GM12878 (cell line): Measurements from ENCODE around the gene DDHD1. TPM values are rescaled to one million over a fixed set of nuclear protein-coding genes. Genes with fewer than 3 reads are reported as not detected.

Experiments
- ATAC-seq: fragments of 200-7000 bp; cut with Tn5 transposase; 3 replicates; pipeline ENCODE4 v1.9.1; 2020; ENCODE audit warnings: mild to moderate bottlenecking, moderate library complexity
- BruUV-seq: library from RNA; stranded (reverse); fragments of 400-500 nt; replicated peaks from 2 replicates; lab custom pipeline; 2021; lab: Mats Ljungman, UMichigan
- CTCF ChIA-PET: fragments of 300-600 bp; sonication (Branson Sonifier 250); formaldehyde crosslinking; extraction: SDS; loops from one replicate; lab custom pipeline; 2021; ENCODE audit warnings: inconsistent platforms; lab: Yijun Ruan, JAX
- POLR2A ChIA-PET: fragments of 350-600 bp; formaldehyde crosslinking; extraction: SDS; loops from one replicate; lab custom pipeline; 2021; ENCODE audit warnings: inconsistent platforms; lab: Charles Lee
- RAD21 ChIA-PET: fragments of 300-600 bp; sonication (Branson Sonifier 250); formaldehyde crosslinking; loops from one replicate; lab custom pipeline; 2023; ENCODE audit warnings: antibody characterized with exemption; ENCODE audit not compliant: unreplicated experiment; lab: Charles Lee
- SMC1A ChIA-PET: fragments of 300-600 bp; sonication (Branson Sonifier 250); formaldehyde crosslinking; loops from one replicate; lab custom pipeline; 2023; ENCODE audit not compliant: unreplicated experiment, uncharacterized antibody; lab: Charles Lee
- DNase-seq: peaks from one replicate; pipeline ENCODE4 v3.0.0-alpha.2; 2011; ENCODE audit warnings: low read depth, low spot score
- FAIRE-seq: peaks from 3 replicates; lab custom pipeline; 2011; peaks lifted over from hg19 to GRCh38; lab: Jason Lieb, UNC
- H2AFZ ChIP-seq: 2 replicates; pipeline ENCODE4 v1.6.0; 2011; ENCODE audit warnings: low read depth, low read length, control low read depth; ENCODE audit not compliant: control insufficient read depth
- H3K27ac ChIP-seq: 2 replicates; pipeline ENCODE4 v1.5.1; 2011; ENCODE audit warnings: control low read depth; ENCODE audit not compliant: control insufficient read depth, insufficient read depth
- H3K27me3 ChIP-seq, 2 experiments: replicated peaks in 1 of 2; 2 replicates each; pipeline versions ENCODE4 v1.6.0 to v1.6.1; 2011; ENCODE audit warnings: low read length in 1 of 2; ENCODE audit not compliant: control insufficient read depth in 2 of 2, insufficient read depth in 2 of 2
- H3K36me3 ChIP-seq, 2 experiments: 2 replicates each; pipeline ENCODE4 v1.5.1; 2011; ENCODE audit warnings: low read length in 1 of 2; ENCODE audit not compliant: control insufficient read depth in 2 of 2, insufficient read depth in 2 of 2
- H3K4me1 ChIP-seq: 2 replicates; pipeline ENCODE4 v1.6.1; 2011; ENCODE audit warnings: mild to moderate bottlenecking, low read length, moderate library complexity, mixed read lengths; ENCODE audit not compliant: control insufficient read depth, insufficient read depth
- H3K4me2 ChIP-seq: 2 replicates; pipeline ENCODE4 v1.6.0; 2011; ENCODE audit warnings: control low read depth; ENCODE audit not compliant: control insufficient read depth, insufficient read depth
- H3K4me3 ChIP-seq: fragments of 200-600 bp; sonication (generic); 2 replicates; pipeline ENCODE4 v1.5.1; 2016
- H3K79me2 ChIP-seq: 2 replicates; pipeline ENCODE4 v1.6.0; 2011; ENCODE audit warnings: low read length; ENCODE audit not compliant: control insufficient read depth, insufficient read depth
- H3K9ac ChIP-seq: 2 replicates; pipeline ENCODE4 v1.8.0; 2011; ENCODE audit warnings: low read length, control low read depth, mixed read lengths; ENCODE audit not compliant: control insufficient read depth, insufficient read depth
- H3K9me3 ChIP-seq: replicated peaks from 3 replicates; pipeline ENCODE4 v1.5.1; 2011; ENCODE audit warnings: mild to moderate bottlenecking, low read length; ENCODE audit not compliant: control insufficient read depth, insufficient read depth
- H4K20me1 ChIP-seq: 2 replicates; pipeline ENCODE4 v1.6.0; 2011; ENCODE audit not compliant: control insufficient read depth, insufficient read depth
- ATF7 ChIP-seq: fragments of 450-650 bp; IDR thresholded peaks from 2 replicates; pipeline ENCODE4 v1.6.1; 2016; ENCODE audit warnings: low read depth, mild to moderate bottlenecking
- BCL11A ChIP-seq: IDR thresholded peaks from 2 replicates; pipeline ENCODE4 v1.6.1; 2011; ENCODE audit warnings: low read depth, low read length
- CBX5 ChIP-seq: sonication (generic); IDR thresholded peaks from 2 replicates; pipeline ENCODE4 v1.6.1; 2016; ENCODE audit warnings: low read depth, moderate library complexity, mild to moderate bottlenecking, inconsistent platforms
- CHD1 ChIP-seq: IDR thresholded peaks from 2 replicates; pipeline ENCODE4 v1.6.1; 2012; ENCODE audit warnings: low read depth, low read length, improper control_type of control experiment
- MLLT1 ChIP-seq: fragments of 450-650 bp; IDR thresholded peaks from 2 replicates; pipeline ENCODE4 v1.6.1; 2016; ENCODE audit warnings: mild to moderate bottlenecking
- MXI1 ChIP-seq: fragments of 150-350 bp; IDR thresholded peaks from 2 replicates; pipeline ENCODE4 v1.6.1; 2011; ENCODE audit warnings: low read depth, mild to moderate bottlenecking, inconsistent platforms, low read length, improper control_type of control experiment
- MYB ChIP-seq: fragments of 150-350 bp; IDR thresholded peaks from 2 replicates; pipeline ENCODE4 v1.6.1; 2014; ENCODE audit warnings: mild to moderate bottlenecking, low read depth, low read length, borderline replicate concordance
- RUNX3 ChIP-seq: IDR thresholded peaks from 2 replicates; pipeline ENCODE4 v1.6.1; 2012; ENCODE audit warnings: low read length, inconsistent platforms
- SMC3 ChIP-seq: IDR thresholded peaks from 2 replicates; pipeline ENCODE4 v1.6.1; 2011; ENCODE audit warnings: low read length, improper control_type of control experiment, borderline replicate concordance
- SRF ChIP-seq, 2 experiments: IDR thresholded peaks; 2 replicates each; pipeline ENCODE4 v1.6.1; 2011; ENCODE audit warnings: low read depth in 2 of 2, low read length in 2 of 2, mild to moderate bottlenecking in 1 of 2, moderate library complexity in 1 of 2
- STAT3 ChIP-seq: IDR thresholded peaks from 2 replicates; pipeline ENCODE4 v1.6.1; 2011; ENCODE audit warnings: low read depth, low read length, improper control_type of control experiment
- SUPT20H ChIP-seq: IDR thresholded peaks from 2 replicates; pipeline ENCODE4 v1.6.1; 2011; ENCODE audit warnings: low read depth, mild to moderate bottlenecking, low read length, moderate library complexity, borderline replicate concordance; ENCODE audit not compliant: control insufficient read depth
- ZBED1 ChIP-seq: IDR thresholded peaks from 2 replicates; pipeline ENCODE4 v1.6.1; 2016; ENCODE audit warnings: borderline replicate concordance
- ZBTB11 ChIP-seq: fragments of 450-650 bp; formaldehyde crosslinking; IDR thresholded peaks from 2 replicates; pipeline ENCODE4 v1.5.0; 2022; ENCODE audit warnings: mild to moderate bottlenecking, missing genetic modification characterization
- ZBTB40 ChIP-seq: fragments of 450-650 bp; IDR thresholded peaks from 2 replicates; pipeline ENCODE4 v1.6.1; 2016; ENCODE audit warnings: mild to moderate bottlenecking, moderate library complexity, borderline replicate concordance
- ZNF274 ChIP-seq: IDR thresholded peaks from one replicate; pipeline ENCODE4 v1.8.0; 2011; ENCODE audit not compliant: insufficient read length, insufficient read depth
- WGBS: methylation state at CpG from one replicate; pipeline ENCODE4 v1.1.6; 2016; ENCODE audit warnings: low lambda C conversion rate; ENCODE audit not compliant: insufficient replicate concordance, insufficient coverage; ENCODE audit errors: missing lambda C conversion rate; 5-methylcytosine and 5-hydroxymethylcytosine counted together
- in situ Hi-C: fragments of 300-500 bp; cut with MboI; formaldehyde crosslinking; loops from 9 replicates; pipeline ENCODE4 v1.14.3; 2018; ENCODE audit warnings: mixed read lengths
- intact Hi-C: fragments of 100-400 bp; cut with micrococcal nuclease; formaldehyde crosslinking; loops from one replicate; pipeline ENCODE4 v1.14.2; 2022; ENCODE audit not compliant: unreplicated experiment
- polyA plus RNA-seq, 11 experiments: library from polyadenylated mRNA; depleted of rRNA in 4 of 11; unstranded in 6 of 11; stranded (reverse) in 5 of 11; fragments of >200 nt; fragmentation: Nextera tagmentation in 4 of 11; fragmentation: Illumina TruSeq in 1 of 11; extraction: Ambion mirVana in 4 of 11; extraction: Trizol in 1 of 11; gene quantifications; 1 replicate in 1 of 11; 2 replicates in 10 of 11; pipeline versions ENCODE4 v1.2.1 to v1.2.3, GENCODE V29; 2011 to 2016; ENCODE audit warnings: inconsistent platforms in 2 of 11, missing spikeins in 2 of 11, low read depth in 1 of 11
- total RNA-seq, 4 experiments: library from RNA; depleted of rRNA in 3 of 4; stranded (reverse); fragments of >200 nt in 3 of 4; fragmentation: Illumina TruSeq in 1 of 4; extraction: Trizol in 1 of 4; gene quantifications; 2 replicates each; pipeline versions ENCODE4 v1.2.1 to v1.2.3, GENCODE V29; 2013 to 2021

The DDHD1 gene
- total and polyA plus RNA-seq, 10 of the 15 experiments (the other 5 are each of a cell fraction or from before 2014, with no cell fraction given) = 7.7 to 52.3 (median 28.5) TPM

GRCh38 chr14:53186532-53186931, 33.4 kb upstream of the DDHD1 start (continued):
- TF ChIP-seq ZBTB40 (no peak), SMC3 (no peak), ZNF274 (no peak), MYB (no peak), STAT3 (no peak), MLLT1 (no peak)

DNA sequence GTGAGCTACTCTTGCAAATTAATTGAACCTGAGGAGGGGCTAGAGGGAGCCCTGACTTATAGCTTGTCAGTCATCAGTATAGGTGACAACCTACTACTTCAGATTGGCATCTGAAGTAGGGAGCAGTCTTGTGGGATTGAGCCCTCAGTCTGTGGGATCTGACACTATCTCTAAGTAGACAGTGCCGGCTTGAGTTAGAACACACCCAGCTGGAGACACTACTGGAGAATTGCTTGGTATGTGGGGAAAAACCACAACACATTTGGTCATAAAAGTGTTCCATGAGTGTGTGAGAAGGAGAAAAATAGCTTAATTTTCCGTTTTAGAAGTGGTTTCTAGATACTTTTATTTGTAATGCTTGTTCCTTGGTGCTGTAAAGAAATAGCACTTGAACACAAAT, 30.5 kb upstream of the DDHD1 start:
- H4K20me1 ChIP-seq = no peaks in the 10 kb centered on the region
- no peak overlapping the region for H2AFZ ChIP-seq
- ChIA-PET SMC1A (interaction anchor here (0.8 to 1.0 kb wide), 2 partner anchors 8 to 223 kb away, joined by 3 to 4 read pairs; no protein-coding TSS in a partner anchor), RAD21 (interaction anchor here (1.0 kb wide), 1 partner anchor 138 kb away, joined by 3 read pairs; no protein-coding TSS in a partner anchor)
- peaks cover 11% of the 10 kb centered on the region for H3K4me1 ChIP-seq
- no peak for DNase-seq
- H3K79me2 ChIP-seq = no peaks in the 10 kb centered on the region
- in situ Hi-C loops = no loop called here
- BruUV-seq = no TSS peak
- no peaks in the 10 kb centered on the region for H3K36me3 ChIP-seq
- H3K27me3 ChIP-seq = no peaks in the 10 kb centered on the region
- FAIRE-seq = no peak
- no peak overlapping the region for H3K27ac ChIP-seq
- TF ChIP-seq CHD1 (no peak), CBX5 (no peak), BCL11A (no peak), ZBED1 (no peak), MXI1 (no peak), ZBTB11 (CRISPR knock-in tag) (no peak), RUNX3 (no peak; the same call in 1 of the 2 replicates), SUPT20H (no peak), SRF (IDR thresholded peaks at IDR 0.05; ENCODE audit: low read depth in 2 of 2, low read length in 2 of 2) (no peak), ATF7 (no peak)
- TF ChIP-seq, all 136 proteins: peak for 0
- Histone ChIP-seq H3K9ac (no peak overlapping the region), H3K4me2 (no peak overlapping the region), H3K4me3 (no peak overlapping the region), H3K9me3 (no peaks in the 10 kb centered on the region; the same call in 2 of the 3 replicates)
- CTCF ChIA-PET = no interaction called here
- ATAC-seq = no peak
- POLR2A ChIA-PET = no interaction called here
- intact Hi-C loops = no loop called here
- WGBS = 47% methylated on average over 2 of the region's 2 CpGs
